Neural progenitor cell (in vitro differentiated cells): Measurements from ENCODE around the gene DTNB.

Experiments used
- EZH2 ChIP-seq: fragments of 200-600 bp; sonication (generic); IDR thresholded peaks from 2 replicates; pipeline ENCODE4 v1.6.1; 2017; ENCODE audit warnings: antibody characterized with exemption, mild to moderate bottlenecking, moderate library complexity
- EZH2phosphoT487 ChIP-seq: fragments of 200-600 bp; sonication (generic); IDR thresholded peaks from 2 replicates; pipeline ENCODE4 v1.6.1; 2017; ENCODE audit warnings: antibody characterized with exemption
- TF ChIP-seq, protein P1 (sequence below): fragments of 200-600 bp; sonication (generic); IDR thresholded peaks from 2 replicates; pipeline ENCODE4 v1.5.1; 2017; ENCODE audit warnings: antibody characterized with exemption, mild to moderate bottlenecking

DNA sequence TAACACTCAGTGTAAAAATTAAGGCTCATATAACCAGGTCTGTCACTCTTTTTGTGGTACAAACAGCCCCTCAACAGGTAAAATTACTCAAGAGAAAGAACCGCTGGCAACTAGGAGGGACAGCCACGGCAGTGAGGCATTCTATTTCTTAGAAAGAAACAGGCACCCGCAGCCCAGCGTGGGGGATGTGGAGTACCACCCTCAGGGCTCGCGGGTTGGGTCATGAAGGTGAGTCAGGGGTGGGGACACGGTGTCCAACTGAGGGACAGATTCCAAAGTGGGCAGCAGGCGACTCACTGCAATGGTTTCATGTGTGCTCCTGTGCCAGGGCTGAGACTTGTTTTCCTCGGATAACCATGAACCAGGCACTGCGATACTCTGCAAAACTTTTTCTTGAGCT, 129.4 kb downstream of the DTNB start:
- TF ChIP-seq EZH2 (no peak), EZH2phosphoT487 (no peak)
- TF ChIP-seq, protein P1, sequence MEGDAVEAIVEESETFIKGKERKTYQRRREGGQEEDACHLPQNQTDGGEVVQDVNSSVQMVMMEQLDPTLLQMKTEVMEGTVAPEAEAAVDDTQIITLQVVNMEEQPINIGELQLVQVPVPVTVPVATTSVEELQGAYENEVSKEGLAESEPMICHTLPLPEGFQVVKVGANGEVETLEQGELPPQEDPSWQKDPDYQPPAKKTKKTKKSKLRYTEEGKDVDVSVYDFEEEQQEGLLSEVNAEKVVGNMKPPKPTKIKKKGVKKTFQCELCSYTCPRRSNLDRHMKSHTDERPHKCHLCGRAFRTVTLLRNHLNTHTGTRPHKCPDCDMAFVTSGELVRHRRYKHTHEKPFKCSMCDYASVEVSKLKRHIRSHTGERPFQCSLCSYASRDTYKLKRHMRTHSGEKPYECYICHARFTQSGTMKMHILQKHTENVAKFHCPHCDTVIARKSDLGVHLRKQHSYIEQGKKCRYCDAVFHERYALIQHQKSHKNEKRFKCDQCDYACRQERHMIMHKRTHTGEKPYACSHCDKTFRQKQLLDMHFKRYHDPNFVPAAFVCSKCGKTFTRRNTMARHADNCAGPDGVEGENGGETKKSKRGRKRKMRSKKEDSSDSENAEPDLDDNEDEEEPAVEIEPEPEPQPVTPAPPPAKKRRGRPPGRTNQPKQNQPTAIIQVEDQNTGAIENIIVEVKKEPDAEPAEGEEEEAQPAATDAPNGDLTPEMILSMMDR: no peak
